Activated naive CD8-positive, alpha-beta T cell treated with anti-CD3 and anti-CD28 coated beads, Interleukin-2, amount 10 ng/mL, durations not matched to agents 7 days and 5 days (primary cell): ENCODE data around the gene FOXP4. TPM values are rescaled to one million over a fixed set of nuclear protein-coding genes. Genes with fewer than 3 reads are reported as not detected.

Experiments used
- ATAC-seq: fragments of 150-1000 bp; cut with Tn5 transposase; one replicate; pipeline ENCODE4 v1.10.0; 2021; ENCODE audit warnings: low read depth, moderate library complexity
- POLR2A ChIA-PET: fragments of 350-600 bp; sonication (Branson Sonifier 250); formaldehyde crosslinking; loops from one replicate; lab custom pipeline; 2021; ENCODE audit warnings: antibody characterized with exemption; lab: Charles Lee
- DNase-seq: peaks from one replicate; pipeline ENCODE4 v3.0.0; 2021
- H3K27ac Mint-ChIP-seq: one replicate; pipeline ENCODE4 v1.8.0; 2022; ENCODE audit warnings: mild to moderate bottlenecking, mixed read lengths
- H3K27me3 Mint-ChIP-seq: one replicate; pipeline ENCODE4 v1.8.0; 2022; ENCODE audit warnings: mild to moderate bottlenecking, moderate library complexity, mixed read lengths
- H3K36me3 Mint-ChIP-seq: one replicate; pipeline ENCODE4 v1.8.0; 2021; ENCODE audit warnings: mild to moderate bottlenecking, mixed read lengths
- H3K4me1 Mint-ChIP-seq: one replicate; pipeline ENCODE4 v1.8.0; 2021; ENCODE audit warnings: mixed read lengths
- H3K4me3 Mint-ChIP-seq: one replicate; pipeline ENCODE4 v1.8.0; 2022; ENCODE audit warnings: mild to moderate bottlenecking, moderate library complexity, mixed read lengths
- H3K9me3 Mint-ChIP-seq: one replicate; pipeline ENCODE4 v1.8.0; 2021; ENCODE audit warnings: mixed read lengths
- total RNA-seq, 2 experiments: library from RNA; stranded (reverse); gene quantifications; one replicate each; pipeline ENCODE4 v1.2.3, GENCODE V29; 2021

The FOXP4 gene
- total RNA-seq, 2 experiments from 2014 or later = 7.5 to 8.8 TPM

DNA sequence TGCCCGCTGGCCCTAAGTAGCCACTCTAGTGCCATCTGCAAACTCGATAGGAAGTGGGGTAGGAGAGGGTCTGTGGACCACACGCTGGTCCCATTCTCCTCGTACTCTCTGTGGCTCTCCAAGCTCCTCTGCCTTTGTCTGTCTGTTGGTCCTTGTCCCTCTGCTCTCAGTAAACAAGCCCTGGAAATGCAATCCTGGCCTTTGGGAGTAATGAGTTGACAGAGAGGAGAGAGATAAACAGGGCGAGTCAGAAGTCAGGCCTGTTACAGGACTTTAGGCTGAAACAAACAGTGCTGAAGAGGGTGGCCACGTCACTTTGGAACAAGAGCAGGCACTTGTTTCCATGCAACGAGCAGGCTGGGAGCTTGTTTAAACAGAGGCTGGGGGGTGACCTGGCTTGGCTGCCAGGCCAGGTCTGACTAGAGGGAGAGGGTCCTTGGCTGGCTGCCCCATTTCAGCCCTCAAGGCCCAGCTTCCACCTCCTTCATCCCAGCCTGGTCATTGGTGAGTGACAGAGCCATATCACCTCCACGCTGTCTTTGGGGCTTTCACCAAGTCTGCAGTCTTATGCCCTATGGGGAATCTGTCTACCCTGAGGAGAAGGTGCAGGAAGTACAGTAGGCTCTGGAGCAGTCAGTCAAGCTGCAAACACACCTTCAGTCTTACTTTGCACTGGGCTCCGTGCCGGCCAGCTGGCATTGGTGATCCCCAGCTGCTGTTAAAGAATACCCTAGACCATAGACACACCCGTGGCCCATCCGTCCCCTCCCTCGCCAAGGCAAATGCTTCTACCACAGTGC is 22.6 kb downstream of the FOXP4 start:
- H3K9me3 Mint-ChIP-seq = no peaks in the 10 kb centered on the region
- H3K27me3 Mint-ChIP-seq = peaks cover 10% of the 10 kb centered on the region
- ATAC-seq (no peak), DNase-seq (no peak)
- H3K4me1 Mint-ChIP-seq = peaks cover 8% of the 10 kb centered on the region
- no peak overlapping the region for H3K4me3 Mint-ChIP-seq
- peaks cover 5% of the 10 kb centered on the region for H3K36me3 Mint-ChIP-seq
- no peak overlapping the region for H3K27ac Mint-ChIP-seq
- POLR2A ChIA-PET = no interaction called here

DNA sequence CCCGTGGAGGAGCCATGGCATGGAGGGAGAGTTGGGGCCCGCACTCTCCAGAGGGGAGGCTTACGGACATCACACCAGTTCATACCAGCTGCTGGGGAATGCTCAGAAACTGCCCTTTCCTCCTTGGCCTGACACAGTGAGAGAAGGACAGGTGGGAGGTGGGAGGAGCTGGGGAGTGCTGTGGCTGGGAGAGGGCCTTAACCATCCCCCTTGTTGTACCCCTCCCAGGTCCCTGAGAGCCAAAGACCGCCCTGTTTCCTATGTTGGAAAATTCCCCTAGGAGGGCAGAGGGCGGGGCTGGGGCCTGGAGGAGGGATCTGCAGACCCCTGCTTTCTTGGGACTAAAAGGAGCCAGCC is 24.1 kb downstream of the FOXP4 start:
- H3K36me3 Mint-ChIP-seq = peaks cover 5% of the 10 kb centered on the region
- no peak overlapping the region for H3K27ac Mint-ChIP-seq
- peaks cover 8% of the 10 kb centered on the region for H3K4me1 Mint-ChIP-seq
- H3K9me3 Mint-ChIP-seq = no peaks in the 10 kb centered on the region
- DNase-seq = no peak
- H3K4me3 Mint-ChIP-seq = no peak overlapping the region
- H3K27me3 Mint-ChIP-seq = peaks cover 4% of the 10 kb centered on the region
- ATAC-seq = no peak
- POLR2A ChIA-PET = no interaction called here

DNA sequence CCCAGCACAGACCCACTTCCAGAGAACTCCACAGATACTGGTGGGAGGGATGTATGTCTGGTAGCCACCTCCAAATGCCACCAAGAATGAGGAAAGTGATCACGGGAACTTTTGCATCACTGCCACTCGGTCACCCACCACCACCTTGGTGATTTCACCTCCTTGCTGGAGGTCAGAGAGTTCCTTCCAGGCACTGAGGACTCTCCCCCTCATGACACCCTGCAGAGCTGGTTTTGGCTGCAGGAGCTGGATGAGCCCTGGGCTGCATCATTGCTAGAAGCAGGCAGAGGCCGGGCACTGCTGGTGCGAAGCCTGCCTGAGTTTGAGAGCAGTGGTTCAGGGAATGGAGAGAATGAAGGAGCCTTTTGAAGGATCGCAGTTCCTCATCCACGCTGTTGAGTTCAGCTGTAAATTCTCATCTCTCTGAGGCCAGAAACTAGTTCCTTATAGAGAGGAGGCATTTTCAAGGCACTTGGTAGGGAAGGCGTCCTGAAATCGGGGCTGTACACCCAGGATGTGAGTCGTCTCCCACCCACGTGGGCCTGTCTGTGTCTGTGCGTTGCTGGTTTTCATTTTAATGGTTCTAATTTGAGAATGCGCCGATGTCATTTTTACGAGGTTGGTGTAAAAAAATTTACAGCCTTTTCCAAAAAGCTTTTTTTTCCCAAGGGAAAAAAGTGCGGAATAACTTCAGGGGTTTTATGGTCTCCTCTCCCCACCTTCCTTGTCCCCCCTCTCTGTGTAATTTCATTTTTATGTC is 25.0 kb downstream of the FOXP4 start:
- POLR2A ChIA-PET = no interaction called here
- Mint-ChIP-seq H3K4me1 (peaks cover 8% of the 10 kb centered on the region), H3K4me3 (no peak overlapping the region), H3K36me3 (peaks cover 2% of the 10 kb centered on the region), H3K27ac (no peak overlapping the region), H3K27me3 (peaks cover 4% of the 10 kb centered on the region), H3K9me3 (no peaks in the 10 kb centered on the region)
- DNase-seq (no peak), ATAC-seq (no peak)

DNA sequence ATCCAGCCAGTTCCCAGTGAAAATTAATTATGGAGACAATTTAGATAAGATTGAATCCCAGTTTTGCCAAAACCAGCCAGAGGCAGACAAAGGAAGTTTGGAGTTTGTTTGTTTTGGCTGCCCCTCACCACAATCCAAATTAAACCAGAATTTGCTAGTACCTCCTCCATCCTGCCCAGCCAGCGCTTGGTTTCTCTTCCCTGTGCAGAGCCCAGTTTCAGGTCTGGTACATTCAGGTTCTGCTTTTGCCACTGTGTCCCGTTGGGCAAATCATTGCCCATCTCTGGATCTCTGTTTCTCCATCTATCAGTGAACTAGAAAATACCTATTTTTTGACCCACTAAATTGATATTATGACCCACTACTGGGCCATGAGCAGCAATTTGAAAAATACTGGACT is 26.4 kb downstream of the FOXP4 start:
- POLR2A ChIA-PET = no interaction called here
- Mint-ChIP-seq H3K4me1 (peaks cover 8% of the 10 kb centered on the region), H3K27ac (no peak overlapping the region), H3K4me3 (no peak overlapping the region), H3K36me3 (peaks cover 2% of the 10 kb centered on the region), H3K27me3 (peaks cover 4% of the 10 kb centered on the region), H3K9me3 (no peaks in the 10 kb centered on the region)
- ATAC-seq = no peak
- no peak for DNase-seq

DNA sequence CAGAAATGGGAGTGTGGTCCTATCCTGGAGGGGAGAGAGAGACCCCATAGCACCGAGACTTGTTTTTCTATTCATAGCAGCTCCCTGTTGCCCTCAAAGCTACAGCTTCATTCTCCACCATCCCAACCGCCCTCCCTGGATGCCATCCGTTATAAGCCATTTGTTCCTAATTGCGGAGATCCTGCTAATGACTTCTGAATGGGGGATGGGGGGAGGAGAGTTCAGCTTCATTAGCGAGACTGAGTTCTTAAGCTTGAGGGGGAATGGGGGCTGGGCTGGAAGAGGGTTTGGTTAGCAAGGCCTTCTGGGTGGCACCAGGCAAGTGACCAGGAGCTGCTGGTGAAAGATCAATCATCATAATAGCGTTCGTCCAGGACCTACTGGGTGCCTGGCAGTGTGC is 27.1 kb downstream of the FOXP4 start:
- no peak overlapping the region for H3K4me3 Mint-ChIP-seq

DNA sequence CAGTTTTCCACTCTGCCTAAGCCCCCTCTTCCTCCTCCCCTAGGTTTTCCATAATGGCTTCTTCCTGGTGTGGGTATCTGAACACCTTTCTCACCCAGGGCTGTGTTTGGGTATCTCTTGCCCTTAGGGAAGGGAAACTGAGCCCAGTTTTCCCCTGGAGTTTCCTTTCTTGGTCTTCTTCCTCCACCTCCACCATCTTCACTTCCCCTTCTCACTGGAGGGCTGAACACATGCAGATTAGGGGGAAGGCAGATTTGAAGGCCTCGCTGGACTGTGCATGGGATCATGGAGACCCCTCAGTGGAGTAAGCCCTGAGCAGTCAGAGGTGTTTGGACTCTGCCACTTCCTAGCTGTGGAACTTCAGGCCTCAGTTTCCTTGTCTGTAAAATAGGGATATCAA is 27.8 kb downstream of the FOXP4 start:
- ATAC-seq = no peak
- POLR2A ChIA-PET = no interaction called here
- Mint-ChIP-seq H3K27ac (no peak overlapping the region), H3K4me1 (peaks cover 8% of the 10 kb centered on the region), H3K4me3 (no peak overlapping the region), H3K9me3 (no peaks in the 10 kb centered on the region), H3K27me3 (peaks cover 4% of the 10 kb centered on the region), H3K36me3 (peaks cover 2% of the 10 kb centered on the region)
- no peak for DNase-seq

More for the DNA sequence above, 27.1 kb downstream of the FOXP4 start:
- Mint-ChIP-seq H3K4me1 (peaks cover 8% of the 10 kb centered on the region), H3K9me3 (no peaks in the 10 kb centered on the region), H3K27me3 (peaks cover 4% of the 10 kb centered on the region), H3K36me3 (peaks cover 2% of the 10 kb centered on the region), H3K27ac (no peak overlapping the region)
- POLR2A ChIA-PET = no interaction called here
- DNase-seq (no peak), ATAC-seq (no peak)

DNA sequence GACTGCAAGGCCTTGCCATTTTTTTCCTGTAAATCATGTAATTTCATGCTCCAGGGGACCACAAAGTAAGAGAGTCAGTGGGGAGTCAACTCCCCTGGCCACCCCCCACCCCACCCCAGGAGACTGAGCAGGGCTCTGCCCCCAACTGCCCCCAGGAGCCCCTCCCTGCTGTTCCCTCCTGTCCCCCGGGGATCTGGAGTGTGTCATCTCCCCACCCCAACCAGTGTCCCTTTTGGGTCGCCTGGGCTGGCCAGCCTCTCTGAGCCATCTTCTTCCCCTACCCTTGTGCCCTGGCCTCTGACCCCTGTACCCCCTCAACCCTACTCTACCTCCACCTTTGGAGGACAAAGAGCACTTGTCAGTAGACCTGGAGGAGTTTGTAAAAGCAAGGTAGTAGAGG is 29.4 kb downstream of the FOXP4 start:
- H3K27ac Mint-ChIP-seq = no peak overlapping the region
- no peak for DNase-seq
- peaks cover 7% of the 10 kb centered on the region for H3K4me1 Mint-ChIP-seq
- no peaks in the 10 kb centered on the region for H3K36me3 Mint-ChIP-seq
- no peak overlapping the region for H3K4me3 Mint-ChIP-seq
- POLR2A ChIA-PET = no interaction called here
- H3K27me3 Mint-ChIP-seq = peaks cover 4% of the 10 kb centered on the region
- ATAC-seq = no peak
- no peaks in the 10 kb centered on the region for H3K9me3 Mint-ChIP-seq

DNA sequence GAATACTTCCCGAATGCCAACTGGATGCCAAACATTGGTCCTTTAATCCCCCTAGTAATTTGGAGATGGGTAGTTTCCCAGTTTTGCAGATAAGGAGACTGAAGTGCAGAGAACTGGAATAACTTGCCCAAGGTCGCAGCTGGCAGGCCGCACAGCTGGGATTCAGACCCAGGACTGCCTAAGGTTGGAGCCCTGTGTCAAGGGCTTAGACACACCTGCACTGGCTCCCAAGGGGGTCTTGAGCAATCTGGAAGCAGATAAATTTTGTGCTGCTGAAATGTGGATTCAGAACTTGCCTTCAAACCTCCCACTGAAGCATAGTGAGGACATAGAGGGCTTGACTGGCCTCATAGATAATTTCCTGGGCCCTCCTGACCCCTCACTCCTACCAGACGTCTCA is 30.5 kb downstream of the FOXP4 start:
- Mint-ChIP-seq H3K36me3 (no peaks in the 10 kb centered on the region), H3K4me1 (peaks cover 3% of the 10 kb centered on the region), H3K27ac (no peak overlapping the region), H3K27me3 (peaks cover 4% of the 10 kb centered on the region), H3K9me3 (no peaks in the 10 kb centered on the region), H3K4me3 (no peak overlapping the region)
- POLR2A ChIA-PET = no interaction called here
- DNase-seq = no peak
- no peak for ATAC-seq

DNA sequence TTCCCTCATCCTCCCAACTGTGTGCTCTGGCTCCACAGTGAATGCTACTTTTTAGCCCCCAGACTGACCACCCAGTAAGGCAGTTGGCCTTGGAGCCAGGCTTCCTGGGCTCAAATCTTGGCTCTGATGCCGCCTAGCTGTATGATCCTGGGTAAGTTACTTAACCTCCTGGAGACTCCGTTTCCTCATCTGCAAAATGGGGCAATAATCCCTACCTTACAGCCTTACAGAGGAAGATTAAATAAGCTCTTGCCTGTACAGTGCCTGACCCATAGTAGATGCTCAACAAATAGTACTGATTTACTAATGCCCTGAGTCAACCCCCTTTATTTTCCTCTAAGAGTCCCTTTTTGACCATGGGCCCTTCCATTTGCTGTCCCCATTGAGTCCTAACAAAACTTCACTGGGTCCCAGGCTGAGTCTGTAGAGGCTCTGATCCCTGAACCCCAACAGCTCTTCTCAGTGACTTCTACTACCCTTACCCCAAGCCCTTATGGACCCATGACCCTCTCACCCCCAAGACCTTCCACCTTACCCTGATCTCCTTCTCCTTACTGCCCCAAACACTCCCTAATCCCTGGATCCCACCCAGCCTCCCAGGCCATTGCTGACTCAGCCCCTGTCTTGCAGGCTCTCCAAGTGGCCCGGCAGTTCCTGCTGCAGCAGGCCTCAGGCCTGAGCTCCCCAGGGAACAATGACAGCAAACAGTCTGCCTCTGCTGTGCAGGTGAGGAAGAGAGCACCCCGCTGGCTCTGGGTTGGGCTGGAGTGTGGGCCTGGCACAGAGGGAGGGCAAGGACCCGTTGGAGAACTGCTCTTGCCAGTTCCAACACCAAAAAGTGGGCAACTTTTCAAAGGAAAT is 31.4 kb downstream of the FOXP4 start:
- Mint-ChIP-seq H3K27me3 (no peaks in the 10 kb centered on the region), H3K36me3 (no peaks in the 10 kb centered on the region), H3K27ac (no peak overlapping the region), H3K4me3 (no peak overlapping the region), H3K4me1 (no peaks in the 10 kb centered on the region), H3K9me3 (no peaks in the 10 kb centered on the region)
- ATAC-seq = no peak
- no peak for DNase-seq
- POLR2A ChIA-PET = no interaction called here

DNA sequence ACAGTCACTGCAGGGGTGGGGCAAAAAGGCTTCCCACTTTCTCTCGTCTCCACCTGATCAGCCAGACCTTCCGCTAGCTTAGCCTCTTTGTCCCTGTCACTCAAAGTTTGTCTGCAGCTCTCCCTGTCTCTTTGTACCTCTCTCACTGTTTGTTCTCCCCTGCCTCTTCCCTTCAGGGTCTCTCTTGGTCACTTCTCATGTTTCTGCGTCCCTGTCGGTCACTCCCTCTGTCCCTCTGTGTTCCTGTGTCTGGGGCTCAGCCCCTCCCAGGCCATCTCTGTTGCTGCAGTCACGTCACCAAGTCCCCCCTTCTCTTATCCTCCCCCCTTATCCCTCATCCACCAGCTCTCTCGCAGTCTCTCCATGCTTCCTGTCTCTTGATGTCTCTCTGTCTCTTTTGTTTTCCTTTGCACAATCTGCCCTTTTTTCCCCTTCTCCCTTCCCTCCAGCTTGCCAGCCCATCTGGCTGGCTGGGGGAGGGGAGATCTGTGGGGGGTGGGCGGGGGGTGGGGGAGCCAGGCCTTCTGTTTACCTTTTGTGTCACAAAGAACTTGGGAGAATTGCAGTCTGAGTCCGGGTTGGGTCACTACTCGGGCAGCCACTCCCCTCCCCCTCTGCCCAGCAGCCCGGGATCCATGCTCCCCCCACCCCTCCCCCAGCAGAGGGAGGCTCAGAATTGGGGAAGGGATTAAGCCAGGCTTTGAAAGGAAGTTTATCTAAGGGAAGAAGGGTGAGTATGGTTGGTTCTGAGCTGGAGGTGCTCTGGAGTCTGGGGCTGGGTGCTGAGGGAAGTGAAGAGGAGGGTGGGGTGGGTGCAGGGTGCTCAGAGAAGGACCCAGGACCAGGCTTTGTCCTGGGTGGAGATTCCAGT is 32.3 kb downstream of the FOXP4 start:
- ATAC-seq (no peak), DNase-seq (no peak)
- H3K4me1 Mint-ChIP-seq = no peaks in the 10 kb centered on the region
- no peak overlapping the region for H3K4me3 Mint-ChIP-seq
- POLR2A ChIA-PET = no interaction called here
- H3K36me3 Mint-ChIP-seq = no peaks in the 10 kb centered on the region
- no peaks in the 10 kb centered on the region for H3K27me3 Mint-ChIP-seq
- no peaks in the 10 kb centered on the region for H3K9me3 Mint-ChIP-seq
- H3K27ac Mint-ChIP-seq = peak overlapping the region; percentile 8

DNA sequence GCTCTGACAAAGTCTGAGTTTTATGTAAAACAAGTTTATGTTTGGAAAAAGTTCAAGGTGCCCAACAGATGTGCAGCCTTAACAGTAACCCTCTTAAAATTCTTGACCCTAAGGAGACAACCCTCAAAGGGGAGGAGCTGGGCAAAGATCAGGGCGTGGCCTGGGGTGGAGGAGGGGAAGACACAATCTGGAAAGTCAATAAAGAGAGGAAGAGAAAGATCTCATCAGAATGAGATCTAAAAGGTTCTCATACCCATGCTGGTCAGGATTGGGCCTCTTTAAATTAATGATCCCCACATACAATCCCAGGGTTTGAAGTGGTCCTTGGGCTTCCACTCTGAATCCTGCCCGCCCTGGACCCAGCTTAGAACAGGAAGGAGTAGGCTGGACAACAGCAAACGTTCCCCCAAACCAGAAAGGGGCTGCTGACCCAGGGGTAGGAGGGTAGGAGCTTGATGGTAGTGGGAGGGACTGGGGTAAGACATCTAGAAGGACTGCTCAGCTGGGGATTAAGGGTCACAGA is 33.0 kb downstream of the FOXP4 start:
- no peak for DNase-seq
- Mint-ChIP-seq H3K36me3 (no peaks in the 10 kb centered on the region), H3K27ac (no peak overlapping the region), H3K27me3 (no peaks in the 10 kb centered on the region), H3K9me3 (no peaks in the 10 kb centered on the region), H3K4me3 (no peak overlapping the region), H3K4me1 (no peaks in the 10 kb centered on the region)
- POLR2A ChIA-PET = no interaction called here
- no peak for ATAC-seq

DNA sequence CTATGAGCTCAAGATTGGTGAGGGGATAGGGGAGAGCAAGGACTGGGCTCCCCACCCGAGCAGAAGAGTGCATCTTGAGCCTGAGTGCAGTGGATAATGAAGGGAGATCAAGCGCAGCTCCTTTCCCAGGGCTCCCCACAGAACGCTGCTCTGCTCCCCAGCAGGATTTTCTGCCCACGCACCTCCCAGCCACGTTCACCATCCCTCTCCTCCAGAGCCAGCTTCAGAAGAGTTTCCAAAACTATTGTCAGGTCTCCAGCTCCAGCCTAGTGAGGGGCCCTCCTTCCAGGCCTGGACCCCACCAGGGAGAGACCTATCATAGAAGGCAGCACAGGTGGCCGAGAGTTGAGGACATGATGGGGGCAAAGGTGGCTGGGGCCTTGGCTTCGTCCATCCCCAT is 34.5 kb downstream of the FOXP4 start:
- POLR2A ChIA-PET = no interaction called here
- no peak overlapping the region for H3K4me3 Mint-ChIP-seq
- H3K27me3 Mint-ChIP-seq = no peaks in the 10 kb centered on the region
- H3K9me3 Mint-ChIP-seq = no peaks in the 10 kb centered on the region
- ATAC-seq = no peak
- no peak for DNase-seq
- peaks cover 2% of the 10 kb centered on the region for H3K4me1 Mint-ChIP-seq
- H3K36me3 Mint-ChIP-seq = no peaks in the 10 kb centered on the region
- H3K27ac Mint-ChIP-seq = no peak overlapping the region
